H9 (cell line): ENCODE data around the gene FBRSL1. TPM values are rescaled to one million over a fixed set of nuclear protein-coding genes. Genes with fewer than 3 reads are reported as not detected.

Source experiments
- DNase-seq: peaks from one replicate; pipeline ENCODE4 v3.0.0-alpha.2; 2017
- H2AFZ ChIP-seq: one replicate; pipeline ENCODE4 v1.6.1; 2013; ENCODE audit warnings: mild to moderate bottlenecking, low read length, control low read depth, moderate library complexity
- H2AK5ac ChIP-seq: 2 replicates; pipeline ENCODE4 v1.6.1; 2013; ENCODE audit warnings: low read length, control low read depth, mixed read lengths; ENCODE audit not compliant: insufficient read length
- H2BK120ac ChIP-seq: one replicate; pipeline ENCODE4 v1.6.1; 2013; ENCODE audit warnings: low read depth, mild to moderate bottlenecking, low read length, control low read depth, inconsistent platforms; ENCODE audit not compliant: poor library complexity, severe bottlenecking
- H2BK12ac ChIP-seq: 2 replicates; pipeline ENCODE4 v1.6.1; 2013; ENCODE audit warnings: low read length, control low read depth, mixed read lengths, low read depth; ENCODE audit not compliant: insufficient read length
- H2BK15ac ChIP-seq: 2 replicates; pipeline ENCODE4 v1.6.1; 2013; ENCODE audit warnings: low read depth, low read length, control low read depth
- H2BK20ac ChIP-seq: one replicate; pipeline ENCODE4 v1.6.1; 2013; ENCODE audit warnings: low read depth, mild to moderate bottlenecking, low read length, control low read depth, inconsistent platforms; ENCODE audit not compliant: poor library complexity, severe bottlenecking
- H2BK5ac ChIP-seq: 2 replicates; pipeline ENCODE4 v1.6.1; 2013; ENCODE audit warnings: low read length, control low read depth, mixed read lengths; ENCODE audit not compliant: insufficient read length
- H3K14ac ChIP-seq: 2 replicates; pipeline ENCODE4 v1.6.1; 2013; ENCODE audit warnings: low read length, control low read depth; ENCODE audit not compliant: insufficient read depth
- H3K18ac ChIP-seq: 2 replicates; pipeline ENCODE4 v1.6.1; 2013; ENCODE audit warnings: low read depth, mild to moderate bottlenecking, mixed read lengths, low read length, control low read depth; ENCODE audit not compliant: insufficient read length
- H3K23ac ChIP-seq: 2 replicates; pipeline ENCODE4 v1.6.1; 2013; ENCODE audit warnings: low read length, control low read depth, mixed read lengths, low read depth; ENCODE audit not compliant: insufficient read length
- H3K23me2 ChIP-seq: 2 replicates; pipeline ENCODE4 v1.6.1; 2013; ENCODE audit warnings: low read depth, mild to moderate bottlenecking, mixed read lengths, low read length, control low read depth; ENCODE audit not compliant: insufficient read length, poor library complexity, severe bottlenecking
- H3K27ac ChIP-seq: 2 replicates; pipeline ENCODE4 v1.5.1; 2013; ENCODE audit warnings: low read length, control low read depth, mixed read lengths, low read depth; ENCODE audit not compliant: insufficient read length
- H3K27me3 ChIP-seq: 2 replicates; pipeline ENCODE4 v1.6.1; 2013; ENCODE audit warnings: low read length, control low read depth, inconsistent platforms; ENCODE audit not compliant: insufficient read depth
- H3K4ac ChIP-seq: 2 replicates; pipeline ENCODE4 v1.6.1; 2013; ENCODE audit warnings: low read depth, mild to moderate bottlenecking, control low read depth, inconsistent platforms, low read length, moderate library complexity
- H3K4me1 ChIP-seq: 2 replicates; pipeline ENCODE4 v1.6.1; 2013; ENCODE audit warnings: low read length, control low read depth, inconsistent platforms; ENCODE audit not compliant: insufficient read depth
- H3K4me2 ChIP-seq: 2 replicates; pipeline ENCODE4 v1.6.1; 2013; ENCODE audit warnings: low read length, control low read depth, mixed read lengths; ENCODE audit not compliant: insufficient read length, insufficient read depth
- H3K56ac ChIP-seq: 2 replicates; pipeline ENCODE4 v1.6.1; 2013; ENCODE audit warnings: low read depth, mild to moderate bottlenecking, mixed read lengths, low read length, control low read depth; ENCODE audit not compliant: insufficient read length
- H3K79me1 ChIP-seq: 2 replicates; pipeline ENCODE4 v1.6.1; 2013; ENCODE audit warnings: low read depth, mild to moderate bottlenecking, moderate library complexity, low read length, control low read depth, inconsistent platforms; ENCODE audit not compliant: insufficient read depth, poor library complexity, severe bottlenecking
- H3K79me2 ChIP-seq: 2 replicates; pipeline ENCODE4 v1.6.1; 2013; ENCODE audit warnings: low read length, control low read depth, inconsistent platforms; ENCODE audit not compliant: insufficient read depth
- H3K9ac ChIP-seq: 2 replicates; pipeline ENCODE4 v1.6.1; 2013; ENCODE audit warnings: low read length, control low read depth, mixed read lengths; ENCODE audit not compliant: insufficient read length; ENCODE audit errors: extremely low read depth
- H3K9me3 ChIP-seq: one replicate; pipeline ENCODE4 v1.6.1; 2013; ENCODE audit warnings: low read depth, low read length, inconsistent platforms; ENCODE audit not compliant: control insufficient read depth
- H3T11ph ChIP-seq: one replicate; pipeline ENCODE4 v1.6.1; 2013; ENCODE audit warnings: mild to moderate bottlenecking, low read length, control low read depth, inconsistent platforms
- H4K20me1 ChIP-seq: one replicate; pipeline ENCODE4 v1.6.1; 2013; ENCODE audit not compliant: control insufficient read depth, insufficient read length, insufficient read depth
- H4K5ac ChIP-seq: 2 replicates; pipeline ENCODE4 v1.6.1; 2013; ENCODE audit warnings: low read depth, mild to moderate bottlenecking, mixed read lengths, low read length, control low read depth; ENCODE audit not compliant: insufficient read length
- H4K8ac ChIP-seq: replicated peaks from 2 replicates; pipeline ENCODE4 v1.6.1; 2013; ENCODE audit warnings: low read length, control low read depth, mixed read lengths, low read depth; ENCODE audit not compliant: insufficient read length
- H4K91ac ChIP-seq: 2 replicates; pipeline ENCODE4 v1.6.1; 2013; ENCODE audit warnings: low read depth, mild to moderate bottlenecking, moderate library complexity, mixed read lengths, low read length, control low read depth; ENCODE audit not compliant: insufficient read length
- H3K27ac Mint-ChIP-seq, 3 experiments: 2 replicates in 2 of 3; 3 replicates in 1 of 3; pipeline ENCODE4 v1.8.0; 2020 to 2021; ENCODE audit warnings: mixed read lengths in 3 of 3, mild to moderate bottlenecking in 1 of 3, moderate library complexity in 1 of 3
- H3K27me3 Mint-ChIP-seq: 2 replicates; pipeline ENCODE4 v1.8.0; 2021; ENCODE audit warnings: low read depth, mild to moderate bottlenecking, moderate library complexity, mixed read lengths
- H3K36me3 Mint-ChIP-seq, 3 experiments: 2 replicates in 2 of 3; 3 replicates in 1 of 3; pipeline ENCODE4 v1.8.0; 2020 to 2021; ENCODE audit warnings: low read depth in 3 of 3, mixed read lengths in 3 of 3; ENCODE audit not compliant: insufficient read depth in 1 of 3
- H3K4me1 Mint-ChIP-seq, 2 experiments: 2 replicates each; pipeline ENCODE4 v1.8.0; 2020; ENCODE audit warnings: mixed read lengths in 2 of 2
- H3K4me3 Mint-ChIP-seq, 2 experiments: 2 replicates in 1 of 2; 3 replicates in 1 of 2; pipeline ENCODE4 v1.8.0; 2020 to 2021; ENCODE audit warnings: mild to moderate bottlenecking in 2 of 2, mixed read lengths in 2 of 2, moderate library complexity in 1 of 2
- H3K9me3 Mint-ChIP-seq, 2 experiments: 2 replicates in 1 of 2; 3 replicates in 1 of 2; pipeline ENCODE4 v1.8.0; 2020; ENCODE audit warnings: mild to moderate bottlenecking in 2 of 2, mixed read lengths in 2 of 2, moderate library complexity in 1 of 2
- WGBS: extraction: QIAGEN DNeasy Blood & Tissue Kit; methylation state at CpG from one replicate; pipeline ENCODE4 v1.1.7; 2013; ENCODE audit warnings: missing lambda C conversion rate, low lambda C conversion rate, mixed read lengths; ENCODE audit not compliant: insufficient read length; ENCODE audit errors: extremely low coverage; 5-methylcytosine and 5-hydroxymethylcytosine counted together
- total RNA-seq: library from RNA; stranded (reverse); gene quantifications from 2 replicates; pipeline ENCODE4 v1.2.1, GENCODE V29; 2021
- TF ChIP-seq, protein P1 (sequence below): fragments of 200-600 bp; sonication (generic); conservative IDR thresholded peaks from 3 replicates; pipeline ENCODE4 v1.8.0; 2021; ENCODE audit warnings: antibody characterized with exemption, mild to moderate bottlenecking

Gene FBRSL1
- total RNA-seq, 1 experiment from 2014 or later = 90.8 TPM

DNA sequence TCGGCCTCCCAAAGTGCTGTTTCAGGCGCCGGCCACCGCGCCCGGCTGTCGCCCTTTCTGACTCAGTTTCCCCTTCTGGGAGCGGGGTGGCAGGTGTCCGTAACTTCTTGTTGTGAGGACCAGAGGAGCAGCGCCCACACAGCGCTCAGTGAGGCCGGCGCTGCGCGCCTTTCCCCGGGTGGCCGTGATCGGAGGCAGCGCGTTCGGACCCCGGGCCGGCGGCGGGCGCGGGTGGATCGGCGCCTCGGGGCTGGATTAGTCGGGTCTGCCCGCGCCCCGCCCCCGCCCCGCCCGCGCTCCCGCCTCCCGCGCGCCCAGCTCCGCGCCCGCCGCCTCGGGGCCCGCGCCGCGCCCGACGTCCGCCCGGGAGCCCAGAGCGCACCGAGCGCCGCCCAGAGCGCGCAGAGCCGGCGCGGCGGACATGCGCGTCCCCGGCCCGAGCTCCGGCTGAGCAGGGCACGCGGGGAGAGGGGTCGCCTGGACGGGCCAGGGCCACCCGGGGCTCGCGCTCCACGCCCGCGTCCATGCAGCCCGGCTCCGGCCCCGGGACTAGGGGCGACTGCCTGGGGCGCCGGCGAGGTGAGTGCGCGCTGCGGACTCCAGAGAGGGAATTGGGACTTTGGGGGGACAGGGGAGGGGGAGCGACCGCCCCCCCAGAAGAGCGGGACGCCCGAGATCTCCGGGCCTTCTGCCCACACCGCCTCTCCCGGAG is 69.9 kb downstream of the FBRSL1 start:
- DNase-seq = peak; percentile 69
- H3K36me3 Mint-ChIP-seq = peaks cover 3 to 9% (median 4%) of the 10 kb centered on the region in 3 experiments

More for the DNA sequence above, 69.9 kb downstream of the FBRSL1 start:
- TF ChIP-seq, protein P1, sequence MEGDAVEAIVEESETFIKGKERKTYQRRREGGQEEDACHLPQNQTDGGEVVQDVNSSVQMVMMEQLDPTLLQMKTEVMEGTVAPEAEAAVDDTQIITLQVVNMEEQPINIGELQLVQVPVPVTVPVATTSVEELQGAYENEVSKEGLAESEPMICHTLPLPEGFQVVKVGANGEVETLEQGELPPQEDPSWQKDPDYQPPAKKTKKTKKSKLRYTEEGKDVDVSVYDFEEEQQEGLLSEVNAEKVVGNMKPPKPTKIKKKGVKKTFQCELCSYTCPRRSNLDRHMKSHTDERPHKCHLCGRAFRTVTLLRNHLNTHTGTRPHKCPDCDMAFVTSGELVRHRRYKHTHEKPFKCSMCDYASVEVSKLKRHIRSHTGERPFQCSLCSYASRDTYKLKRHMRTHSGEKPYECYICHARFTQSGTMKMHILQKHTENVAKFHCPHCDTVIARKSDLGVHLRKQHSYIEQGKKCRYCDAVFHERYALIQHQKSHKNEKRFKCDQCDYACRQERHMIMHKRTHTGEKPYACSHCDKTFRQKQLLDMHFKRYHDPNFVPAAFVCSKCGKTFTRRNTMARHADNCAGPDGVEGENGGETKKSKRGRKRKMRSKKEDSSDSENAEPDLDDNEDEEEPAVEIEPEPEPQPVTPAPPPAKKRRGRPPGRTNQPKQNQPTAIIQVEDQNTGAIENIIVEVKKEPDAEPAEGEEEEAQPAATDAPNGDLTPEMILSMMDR = peak; percentile 29; the same call in 2 of the 3 replicates
- Histone ChIP-seq H3K27ac (no peak overlapping the region), H3K9me3 (no peaks in the 10 kb centered on the region), H3K4ac (no peak overlapping the region), H2BK15ac (no peak overlapping the region), H4K20me1 (no peaks in the 10 kb centered on the region), H2BK20ac (no peak overlapping the region), H3K56ac (no peak overlapping the region), H2BK5ac (no peak overlapping the region), H3K79me1 (peaks cover 5% of the 10 kb centered on the region), H4K91ac (no peak overlapping the region), H3K4me1 (no peaks in the 10 kb centered on the region), H3K4me2 (peak overlapping the region; percentile 74), H4K5ac (no peak overlapping the region), H2AK5ac (no peak overlapping the region), H2AFZ (no peak overlapping the region), H3K14ac (peak overlapping the region; percentile 92; the same call in 1 of the 2 replicates), H3K23ac (no peak overlapping the region), H3T11ph (no peak overlapping the region), H3K27me3 (peaks cover 4% of the 10 kb centered on the region; the same call in 1 of the 2 replicates), H3K9ac (peak overlapping the region; percentile 3), H3K79me2 (peaks cover 6% of the 10 kb centered on the region; the same call in 1 of the 2 replicates), H2BK120ac (no peak overlapping the region), H2BK12ac (no peak overlapping the region), H4K8ac (no peak overlapping the region), H3K18ac (no peak overlapping the region), H3K23me2 (peaks cover 4% of the 10 kb centered on the region)
- Mint-ChIP-seq H3K27ac (no peak overlapping the region), H3K27me3 (peaks cover 49% of the 10 kb centered on the region), H3K9me3 (no peaks in the 10 kb centered on the region), H3K4me1 (peaks cover 0 to 5% of the 10 kb centered on the region in 2 experiments; a peak in 2 of 4 replicates), H3K4me3 (peak overlapping the region; percentile 77 to 81)
- WGBS = no CpG with 5 or more reads among the region's 98 CpGs
